SH-SY5Y (cell line): ENCODE measurements around the gene KISS1.

Source experiments
- GATA2 ChIP-seq: IDR thresholded peaks from 2 replicates; pipeline ENCODE4 v1.6.1; 2011; ENCODE audit warnings: mild to moderate bottlenecking, low read depth, low read length
- GATA3 ChIP-seq: IDR thresholded peaks from 2 replicates; pipeline ENCODE4 v1.6.1; 2011; ENCODE audit warnings: low read depth, mild to moderate bottlenecking, low read length, moderate library complexity

DNA sequence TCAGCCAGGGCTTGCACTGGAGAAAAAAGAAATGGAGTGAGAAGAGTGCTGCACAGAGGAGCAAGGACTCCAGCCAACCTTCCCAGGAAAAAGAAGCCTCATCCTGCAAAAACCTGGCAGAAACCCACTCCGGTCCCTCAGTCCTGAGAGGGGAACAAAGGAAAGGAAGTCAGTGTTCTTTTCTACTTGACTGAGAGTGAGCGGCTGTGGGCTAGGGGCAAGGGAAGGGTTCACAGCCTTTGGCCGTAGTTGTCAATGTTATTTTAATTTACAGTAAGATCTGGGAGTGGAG, 26.4 kb upstream of the KISS1 start:
- no peak for TF ChIP-seq GATA2
- no peak for TF ChIP-seq GATA3
